ENCODE data around the gene CROCC2. TPM values are rescaled to one million over a fixed set of nuclear protein-coding genes. Genes with fewer than 3 reads are reported as not detected.
A peak's percentile ranks its signal among the peaks of the same experiment; 100 is the strongest.

CROCC2 gene
- total and polyA plus RNA-seq, 2 of the 13 experiments (the other 11 are each of a cell fraction or from before 2014, with no cell fraction given) = not detected

- TF ChIP-seq ZNF18 (CRISPR knock-in tag; IDR thresholded peaks at IDR 0.05; ENCODE audit: insufficient replicate concordance) = no peak
- peak; percentile 81 for TF ChIP-seq TFDP1 (CRISPR knock-in tag; IDR thresholded peaks at IDR 0.05; ENCODE audit: borderline replicate concordance)
- TF ChIP-seq ZNF629 (CRISPR knock-in tag; conservative IDR thresholded peaks at IDR 0.05) = 0 out of 2 replicates have a peak, but pooled peaks have one; percentile 26
- TF ChIP-seq ZNF350 (CRISPR knock-in tag; IDR thresholded peaks at IDR 0.05; ENCODE audit: borderline replicate concordance, low read depth) = peak; percentile 74
- no peak for TF ChIP-seq ZFP36 (IDR thresholded peaks at IDR 0.05; ENCODE audit: borderline replicate concordance, low read depth, low read length, partially characterized antibody)
- TF ChIP-seq GATAD2A (CRISPR knock-in tag; IDR thresholded peaks at IDR 0.05) = peak; percentile 73
- no peak for TF ChIP-seq ATAD3A (CRISPR knock-in tag; IDR thresholded peaks at IDR 0.05)
- no peak for TF ChIP-seq ZNF569 (CRISPR knock-in tag; IDR thresholded peaks at IDR 0.05; ENCODE audit: borderline replicate concordance)
- TF ChIP-seq TEAD3 (CRISPR knock-in tag; optimal IDR thresholded peaks at IDR 0.05; ENCODE audit: borderline replicate concordance) = peak; percentile 61
- TF ChIP-seq NCOR1 (IDR thresholded peaks at IDR 0.05; ENCODE audit: borderline replicate concordance, low read length) = no peak
- no peak for TF ChIP-seq DMTF1 (CRISPR knock-in tag; IDR thresholded peaks at IDR 0.05)
- TF ChIP-seq RXRA (CRISPR knock-in tag; IDR thresholded peaks at IDR 0.05) = peak; percentile 91
- no peak for TF ChIP-seq POLR2G (IDR thresholded peaks at IDR 0.05; ENCODE audit: low read depth, low read length)
- no peak for TF ChIP-seq DPF2 (CRISPR knock-in tag; IDR thresholded peaks at IDR 0.05; ENCODE audit: borderline replicate concordance, low read depth)
- TF ChIP-seq ZNF335 (CRISPR knock-in tag; IDR thresholded peaks at IDR 0.05) = no peak
- TF ChIP-seq JARID2 (CRISPR knock-in tag; IDR thresholded peaks at IDR 0.05; ENCODE audit: insufficient replicate concordance) = no peak
- TF ChIP-seq FLYWCH1 (CRISPR knock-in tag; IDR thresholded peaks at IDR 0.05) = no peak
- no peak; the same call in none of the 2 replicates for TF ChIP-seq TFE3 (CRISPR knock-in tag; IDR thresholded peaks at IDR 0.05)
- TF ChIP-seq ZC3H4 (CRISPR knock-in tag; IDR thresholded peaks at IDR 0.05; ENCODE audit: borderline replicate concordance) = no peak
- peak; percentile 57; the same call in 1 of the 2 replicates for TF ChIP-seq KDM2A (CRISPR knock-in tag; IDR thresholded peaks at IDR 0.05; ENCODE audit: borderline replicate concordance, low read depth)
- peak; percentile 31; the same call in 1 of the 2 replicates for TF ChIP-seq ZNF619 (CRISPR knock-in tag; IDR thresholded peaks at IDR 0.05)
- 0 out of 2 replicates have a peak, but pooled peaks have one; percentile 5 for TF ChIP-seq MAFG (CRISPR knock-in tag; IDR thresholded peaks at IDR 0.05)
Measured at GRCh38 chr2:240868286-240869108, 37.6 kb upstream of the CROCC2 start, which contains the start of gene AGXT (continued).

Data from HepG2 (cell line).